HepG2 (cell line): ENCODE data around the gene SEZ6L. TPM values are rescaled to one million over a fixed set of nuclear protein-coding genes. Genes with fewer than 3 reads are reported as not detected.

ENCODE experiments used
- ATAC-seq: fragments of 200-7000 bp; cut with Tn5 transposase; 3 replicates; pipeline ENCODE4 v1.9.1; 2020; ENCODE audit warnings: mild to moderate bottlenecking, moderate library complexity
- BruUV-seq: library from RNA; stranded (reverse); fragments of 400-500 nt; replicated peaks from 2 replicates; lab custom pipeline; 2021; lab: Mats Ljungman, UMichigan
- CTCF ChIA-PET: fragments of 300-600 bp; formaldehyde crosslinking; extraction: SDS; loops from one replicate; lab custom pipeline; 2021; ENCODE audit warnings: low total read pairs, inconsistent platforms, low intra/inter-chr PET ratio; lab: Yijun Ruan, JAX
- POLR2A ChIA-PET: fragments of 350-600 bp; sonication (Branson Sonifier 250); formaldehyde crosslinking; loops from one replicate; lab custom pipeline; 2020; ENCODE audit warnings: antibody characterized with exemption, inconsistent platforms; lab: Yijun Ruan, JAX
- DNase-seq: peaks from one replicate; pipeline ENCODE4 v3.0.0-alpha.2; 2015; ENCODE audit warnings: low spot score
- FAIRE-seq: peaks from 3 replicates; lab custom pipeline; 2011; peaks lifted over from hg19 to GRCh38; lab: Jason Lieb, UNC
- H2AFZ ChIP-seq: one replicate; pipeline ENCODE4 v1.6.1; 2011; ENCODE audit warnings: low read length, inconsistent platforms
- H3K27ac ChIP-seq: fragments of 300-600 bp; 3 replicates; pipeline ENCODE4 v1.8.0; 2011; ENCODE audit warnings: mixed run types, mild to moderate bottlenecking, mixed read lengths, low read length, inconsistent platforms; ENCODE audit not compliant: insufficient read depth; ENCODE audit errors: extremely low read length
- H3K27me3 ChIP-seq, 2 experiments: fragments of 200-600 bp in 1 of 2; 2 replicates in 1 of 2; 3 replicates in 1 of 2; pipeline versions ENCODE4 v1.6.0 to v1.8.0; 2011; ENCODE audit warnings: low read length in 2 of 2, mild to moderate bottlenecking in 2 of 2, moderate library complexity in 2 of 2, inconsistent platforms in 1 of 2; ENCODE audit not compliant: insufficient read depth in 2 of 2, control insufficient read depth in 1 of 2
- H3K36me3 ChIP-seq, 2 experiments: fragments of 200-600 bp in 1 of 2; replicated peaks in 1 of 2; 2 replicates in 1 of 2; 3 replicates in 1 of 2; pipeline versions ENCODE4 v1.5.1 to v1.8.0; 2011; ENCODE audit warnings: low read length in 2 of 2, inconsistent platforms in 1 of 2; ENCODE audit not compliant: insufficient read depth in 2 of 2, control insufficient read depth in 1 of 2
- H3K4me1 ChIP-seq: 2 replicates; pipeline ENCODE4 v1.5.1; 2012; ENCODE audit warnings: low read length, inconsistent platforms; ENCODE audit not compliant: insufficient read depth
- H3K4me2 ChIP-seq: 2 replicates; pipeline ENCODE4 v1.6.0; 2011; ENCODE audit warnings: low read depth, low read length, inconsistent platforms
- H3K4me3 ChIP-seq, 3 experiments: fragments of 200-600 bp in 1 of 3; sonication (generic), shearing (Covaris generic) in 1 of 3; replicated peaks in 1 of 3; 2 replicates each; pipeline ENCODE4 v1.5.1; 2011 to 2016; ENCODE audit warnings: low read length in 3 of 3, inconsistent platforms in 2 of 3, low read depth in 2 of 3, mild to moderate bottlenecking in 2 of 3, control low read depth in 1 of 3, mixed read lengths in 1 of 3; ENCODE audit not compliant: insufficient read depth in 1 of 3
- H3K79me2 ChIP-seq: one replicate; pipeline ENCODE4 v1.6.1; 2011; ENCODE audit warnings: low read length, inconsistent platforms; ENCODE audit not compliant: insufficient read depth
- H3K9ac ChIP-seq: 2 replicates; pipeline ENCODE4 v1.6.0; 2011; ENCODE audit warnings: mild to moderate bottlenecking, low read depth, low read length, inconsistent platforms; ENCODE audit not compliant: insufficient read depth
- H3K9me3 ChIP-seq: 2 replicates; pipeline ENCODE4 v1.5.1; 2012; ENCODE audit warnings: mild to moderate bottlenecking, low read length
- H4K20me1 ChIP-seq: 2 replicates; pipeline ENCODE4 v1.6.0; 2011; ENCODE audit warnings: inconsistent platforms, mild to moderate bottlenecking, low read length, moderate library complexity; ENCODE audit not compliant: insufficient read depth
- CCAR2 ChIP-seq: fragments of 200-400 bp; formaldehyde crosslinking; optimal IDR thresholded peaks from 2 replicates; pipeline ENCODE3; 2018; ENCODE audit warnings: low read depth, mild to moderate bottlenecking, low read length, moderate library complexity
- MTF1 ChIP-seq: sonication (generic); formaldehyde crosslinking; IDR thresholded peaks from 2 replicates; pipeline ENCODE4 v1.5.0; 2020; ENCODE audit warnings: missing genetic modification reagents
- PPARG ChIP-seq: conservative IDR thresholded peaks from 2 replicates; pipeline ENCODE4 v1.6.1; 2016; ENCODE audit warnings: missing biosample characterization, missing genetic modification reagents
- ZKSCAN1 ChIP-seq: fragments of 150-350 bp; IDR thresholded peaks from 2 replicates; pipeline ENCODE4 v1.6.1; 2014; ENCODE audit warnings: low read length
- WGBS: methylation state at CpG from one replicate; pipeline ENCODE4 v1.1.6; 2017; ENCODE audit warnings: low lambda C conversion rate; 5-methylcytosine and 5-hydroxymethylcytosine counted together
- in situ Hi-C: cut with HindIII; loops from 2 replicates; pipeline ENCODE4 v1.10.0; 2017; ENCODE audit warnings: low pct_unique_long_range_greater_than_20kb; ENCODE audit not compliant: extremely low pct_ligation_motif_present
- intact Hi-C: fragments of 100-400 bp; cut with micrococcal nuclease; formaldehyde crosslinking; loops from one replicate; pipeline ENCODE4 v1.10.0; 2022; ENCODE audit not compliant: unreplicated experiment
- polyA plus RNA-seq, 8 experiments: library from polyadenylated mRNA; depleted of rRNA in 3 of 8; stranded (reverse) in 7 of 8; unstranded in 1 of 8; fragments of >200 nt; fragmentation: Illumina TruSeq in 4 of 8; extraction: Trizol in 4 of 8; gene quantifications; 2 replicates each; pipeline versions ENCODE4 v1.2.1 to v1.2.3, GENCODE V29; 2011 to 2016; ENCODE audit warnings: low read depth in 4 of 8, missing spikeins in 1 of 8, mixed read lengths in 1 of 8; ENCODE audit not compliant: insufficient read depth in 1 of 8
- total RNA-seq, 5 experiments: library from RNA; depleted of rRNA; stranded (reverse); fragments of >200 nt; fragmentation: Illumina TruSeq; extraction: Trizol; gene quantifications; 2 replicates each; pipeline ENCODE4 v1.2.3, GENCODE V29; 2016; ENCODE audit warnings: low read depth in 1 of 5
- TF ChIP-seq, protein P1 (sequence below): sonication (generic); formaldehyde crosslinking; IDR thresholded peaks from 2 replicates; pipeline ENCODE4 v1.5.0; 2020; ENCODE audit warnings: missing genetic modification reagents
- TF ChIP-seq, protein P2 (sequence below): sonication (generic); formaldehyde crosslinking; IDR thresholded peaks from 2 replicates; pipeline ENCODE4 v1.4.0; 2020; ENCODE audit warnings: mild to moderate bottlenecking, missing genetic modification reagents

SEZ6L gene
- total and polyA plus RNA-seq, 2 of the 13 experiments (the other 11 are each of a cell fraction or from before 2014, with no cell fraction given): not detected

DNA sequence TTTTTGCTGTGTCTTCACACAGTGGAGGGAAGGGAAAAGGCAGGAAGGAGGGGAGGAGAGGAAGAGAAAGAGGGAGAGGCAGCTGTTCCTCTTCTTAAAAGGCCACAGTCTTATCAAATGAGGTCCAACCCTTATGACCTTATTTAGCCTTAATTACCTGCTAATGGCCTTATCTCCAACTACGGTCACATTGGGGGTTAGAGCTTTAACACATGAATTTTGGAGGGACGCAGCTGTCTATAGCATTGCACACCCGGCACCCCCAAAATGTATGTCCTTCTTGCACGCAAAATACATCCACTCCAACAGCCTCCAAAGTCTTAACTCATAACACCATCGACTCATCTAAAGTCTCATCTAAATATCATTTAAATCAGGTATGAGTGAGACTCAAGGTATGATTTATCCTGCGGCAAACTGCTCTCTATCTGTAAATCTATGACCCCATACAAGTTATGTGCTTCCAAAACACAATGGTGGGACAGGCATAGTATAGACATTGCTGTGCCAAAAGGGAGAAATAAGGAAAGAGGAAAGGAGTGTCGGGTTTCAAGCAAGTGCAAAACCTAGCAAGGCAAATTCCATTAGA, 214.8 kb downstream of the SEZ6L start (continued):
- TF ChIP-seq, protein P1, sequence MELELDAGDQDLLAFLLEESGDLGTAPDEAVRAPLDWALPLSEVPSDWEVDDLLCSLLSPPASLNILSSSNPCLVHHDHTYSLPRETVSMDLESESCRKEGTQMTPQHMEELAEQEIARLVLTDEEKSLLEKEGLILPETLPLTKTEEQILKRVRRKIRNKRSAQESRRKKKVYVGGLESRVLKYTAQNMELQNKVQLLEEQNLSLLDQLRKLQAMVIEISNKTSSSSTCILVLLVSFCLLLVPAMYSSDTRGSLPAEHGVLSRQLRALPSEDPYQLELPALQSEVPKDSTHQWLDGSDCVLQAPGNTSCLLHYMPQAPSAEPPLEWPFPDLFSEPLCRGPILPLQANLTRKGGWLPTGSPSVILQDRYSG (CRISPR knock-in tag): no peak

DNA sequence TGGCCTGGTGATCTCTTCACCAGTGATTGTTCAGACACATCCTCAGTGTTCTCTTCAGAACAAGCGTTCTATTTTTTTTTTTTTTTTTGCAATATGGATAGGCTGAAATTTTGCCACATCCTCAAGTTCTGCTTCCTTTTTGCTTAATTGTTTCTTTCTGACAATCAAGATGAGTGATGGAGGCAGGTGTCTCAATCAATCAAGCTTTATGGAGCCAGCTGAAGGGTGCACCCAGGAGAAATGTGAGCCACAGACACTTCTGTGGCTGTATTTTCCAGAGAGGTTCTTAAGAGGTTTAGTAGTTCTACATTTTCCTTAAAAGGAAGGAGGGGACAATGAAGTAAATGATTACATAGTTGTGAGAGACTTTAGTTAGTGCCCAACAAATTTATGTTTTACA, 215.9 kb downstream of the SEZ6L start:
- Histone ChIP-seq H3K27ac (no peak overlapping the region), H3K9me3 (no peaks in the 10 kb centered on the region), H4K20me1 (no peaks in the 10 kb centered on the region), H3K4me2 (no peak overlapping the region), H3K79me2 (no peaks in the 10 kb centered on the region), H3K4me3 (no peak overlapping the region), H3K36me3 (no peaks in the 10 kb centered on the region), H3K27me3 (peaks cover 0 to 30% of the 10 kb centered on the region in 2 experiments; a peak in 2 of 5 replicates), H3K9ac (no peak overlapping the region), H2AFZ (no peak overlapping the region), H3K4me1 (no peaks in the 10 kb centered on the region)
- DNase-seq (no peak), FAIRE-seq (no peak), ATAC-seq (no peak)
- CTCF ChIA-PET: no interaction called here
- no TSS peak for BruUV-seq
- POLR2A ChIA-PET: no interaction called here
- in situ Hi-C loops: no loop called here
- TF ChIP-seq PPARG: no peak
- TF ChIP-seq, protein P2, sequence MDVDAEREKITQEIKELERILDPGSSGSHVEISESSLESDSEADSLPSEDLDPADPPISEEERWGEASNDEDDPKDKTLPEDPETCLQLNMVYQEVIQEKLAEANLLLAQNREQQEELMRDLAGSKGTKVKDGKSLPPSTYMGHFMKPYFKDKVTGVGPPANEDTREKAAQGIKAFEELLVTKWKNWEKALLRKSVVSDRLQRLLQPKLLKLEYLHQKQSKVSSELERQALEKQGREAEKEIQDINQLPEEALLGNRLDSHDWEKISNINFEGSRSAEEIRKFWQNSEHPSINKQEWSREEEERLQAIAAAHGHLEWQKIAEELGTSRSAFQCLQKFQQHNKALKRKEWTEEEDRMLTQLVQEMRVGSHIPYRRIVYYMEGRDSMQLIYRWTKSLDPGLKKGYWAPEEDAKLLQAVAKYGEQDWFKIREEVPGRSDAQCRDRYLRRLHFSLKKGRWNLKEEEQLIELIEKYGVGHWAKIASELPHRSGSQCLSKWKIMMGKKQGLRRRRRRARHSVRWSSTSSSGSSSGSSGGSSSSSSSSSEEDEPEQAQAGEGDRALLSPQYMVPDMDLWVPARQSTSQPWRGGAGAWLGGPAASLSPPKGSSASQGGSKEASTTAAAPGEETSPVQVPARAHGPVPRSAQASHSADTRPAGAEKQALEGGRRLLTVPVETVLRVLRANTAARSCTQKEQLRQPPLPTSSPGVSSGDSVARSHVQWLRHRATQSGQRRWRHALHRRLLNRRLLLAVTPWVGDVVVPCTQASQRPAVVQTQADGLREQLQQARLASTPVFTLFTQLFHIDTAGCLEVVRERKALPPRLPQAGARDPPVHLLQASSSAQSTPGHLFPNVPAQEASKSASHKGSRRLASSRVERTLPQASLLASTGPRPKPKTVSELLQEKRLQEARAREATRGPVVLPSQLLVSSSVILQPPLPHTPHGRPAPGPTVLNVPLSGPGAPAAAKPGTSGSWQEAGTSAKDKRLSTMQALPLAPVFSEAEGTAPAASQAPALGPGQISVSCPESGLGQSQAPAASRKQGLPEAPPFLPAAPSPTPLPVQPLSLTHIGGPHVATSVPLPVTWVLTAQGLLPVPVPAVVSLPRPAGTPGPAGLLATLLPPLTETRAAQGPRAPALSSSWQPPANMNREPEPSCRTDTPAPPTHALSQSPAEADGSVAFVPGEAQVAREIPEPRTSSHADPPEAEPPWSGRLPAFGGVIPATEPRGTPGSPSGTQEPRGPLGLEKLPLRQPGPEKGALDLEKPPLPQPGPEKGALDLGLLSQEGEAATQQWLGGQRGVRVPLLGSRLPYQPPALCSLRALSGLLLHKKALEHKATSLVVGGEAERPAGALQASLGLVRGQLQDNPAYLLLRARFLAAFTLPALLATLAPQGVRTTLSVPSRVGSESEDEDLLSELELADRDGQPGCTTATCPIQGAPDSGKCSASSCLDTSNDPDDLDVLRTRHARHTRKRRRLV (CRISPR knock-in tag): no peak
- TF ChIP-seq CCAR2: no peak
- TF ChIP-seq ZKSCAN1: no peak
- no peak for TF ChIP-seq MTF1 (CRISPR knock-in tag)
- WGBS: 6% methylated on average over 1 of the region's 1 CpG
- intact Hi-C loops: no loop called here
